GM23338 (cell line): ENCODE results near the gene DMRTB1. TPM values are rescaled to one million over a fixed set of nuclear protein-coding genes. Genes with fewer than 3 reads are reported as not detected.

Experiments
- ATAC-seq: fragments of 200-7000 bp; cut with Tn5 transposase; 3 replicates; pipeline ENCODE4 v1.9.1; 2020
- DNase-seq: peaks from one replicate; pipeline ENCODE4 v3.0.0-alpha.2; 2015; ENCODE audit warnings: low spot score
- H2AFZ ChIP-seq: fragments of 200-600 bp; sonication (generic); 2 replicates; pipeline ENCODE4 v1.8.0; 2016; ENCODE audit warnings: antibody characterized with exemption, mild to moderate bottlenecking, moderate library complexity
- H3F3A ChIP-seq: fragments of 200-600 bp; sonication (generic); replicated peaks from 2 replicates; pipeline ENCODE4 v1.8.0; 2017; ENCODE audit warnings: antibody characterized with exemption, mixed run types, low read depth
- H3K27ac ChIP-seq: fragments of 200-600 bp; sonication (generic); 2 replicates; pipeline ENCODE4 v1.6.1; 2016; ENCODE audit warnings: low read depth
- H3K27me3 ChIP-seq: fragments of 200-600 bp; sonication (generic); 2 replicates; pipeline ENCODE4 v1.8.0; 2016; ENCODE audit warnings: mild to moderate bottlenecking, mixed run types, moderate library complexity; ENCODE audit not compliant: insufficient read depth
- H3K36me3 ChIP-seq: fragments of 200-600 bp; sonication (generic); 2 replicates; pipeline ENCODE4 v1.8.0; 2016; ENCODE audit warnings: mild to moderate bottlenecking; ENCODE audit not compliant: insufficient read depth
- H3K4me1 ChIP-seq: fragments of 200-600 bp; sonication (generic); 2 replicates; pipeline ENCODE4 v1.8.0; 2016; ENCODE audit warnings: mild to moderate bottlenecking, moderate library complexity; ENCODE audit not compliant: insufficient read depth
- H3K4me2 ChIP-seq: fragments of 200-600 bp; sonication (generic); 2 replicates; pipeline ENCODE4 v1.7.1; 2017; ENCODE audit warnings: mixed run types
- H3K4me3 ChIP-seq: fragments of 200-600 bp; sonication (generic); 2 replicates; pipeline ENCODE4 v1.6.1; 2016; ENCODE audit warnings: mixed run types
- H3K79me2 ChIP-seq: fragments of 200-600 bp; sonication (generic); replicated peaks from 2 replicates; pipeline ENCODE4 v1.8.0; 2017; ENCODE audit warnings: mild to moderate bottlenecking; ENCODE audit not compliant: insufficient read depth
- H3K9me2 ChIP-seq: fragments of 200-600 bp; sonication (generic); 2 replicates; pipeline ENCODE4 v1.8.0; 2017; ENCODE audit not compliant: insufficient read depth
- H4K20me1 ChIP-seq: fragments of 200-600 bp; sonication (generic); replicated peaks from 2 replicates; pipeline ENCODE4 v1.8.0; 2017; ENCODE audit warnings: mild to moderate bottlenecking; ENCODE audit not compliant: insufficient read depth
- H3K27ac Mint-ChIP-seq: 2 replicates; pipeline ENCODE4 v1.8.0; 2020; ENCODE audit warnings: inconsistent platforms, mild to moderate bottlenecking, moderate library complexity, mixed read lengths
- H3K27me3 Mint-ChIP-seq: 3 replicates; pipeline ENCODE4 v1.8.0; 2022; ENCODE audit warnings: low read depth, mild to moderate bottlenecking, moderate library complexity, mixed read lengths, inconsistent platforms; ENCODE audit not compliant: insufficient read depth, poor library complexity
- H3K36me3 Mint-ChIP-seq: 3 replicates; pipeline ENCODE4 v1.8.0; 2021; ENCODE audit warnings: low read depth, mild to moderate bottlenecking, inconsistent platforms, moderate library complexity, mixed read lengths
- H3K4me1 Mint-ChIP-seq: 3 replicates; pipeline ENCODE4 v1.8.0; 2020; ENCODE audit warnings: mild to moderate bottlenecking, inconsistent platforms, mixed read lengths
- H3K4me3 Mint-ChIP-seq: 3 replicates; pipeline ENCODE4 v1.8.0; 2021; ENCODE audit warnings: moderate library complexity, mild to moderate bottlenecking, inconsistent platforms, mixed read lengths
- H3K9me3 Mint-ChIP-seq: 3 replicates; pipeline ENCODE4 v1.8.0; 2020; ENCODE audit warnings: moderate library complexity, mild to moderate bottlenecking, inconsistent platforms, mixed read lengths
- CREB1 ChIP-seq: fragments of 250-450 bp; sonication (Bioruptor Pico); IDR thresholded peaks from 2 replicates; pipeline ENCODE4 v1.5.0; 2020; ENCODE audit warnings: low read depth, mild to moderate bottlenecking, moderate library complexity
- EZH2 ChIP-seq: fragments of 200-600 bp; sonication (generic); IDR thresholded peaks from one replicate; pipeline ENCODE4 v1.8.0; 2017; ENCODE audit warnings: antibody characterized with exemption, mild to moderate bottlenecking, low read depth; ENCODE audit not compliant: unreplicated experiment
- EZH2phosphoT487 ChIP-seq: fragments of 200-600 bp; sonication (generic); IDR thresholded peaks from one replicate; pipeline ENCODE4 v1.8.1; 2018; ENCODE audit warnings: antibody characterized with exemption; ENCODE audit not compliant: unreplicated experiment
- NANOG ChIP-seq: IDR thresholded peaks from 2 replicates; pipeline ENCODE4 v1.6.1; 2016; ENCODE audit warnings: antibody characterized with exemption, borderline replicate concordance
- STAT1 ChIP-seq: IDR thresholded peaks from one replicate; pipeline ENCODE4 v1.6.1; 2016; ENCODE audit warnings: antibody characterized with exemption; ENCODE audit not compliant: unreplicated experiment
- ZNF114 ChIP-seq: fragments of 250-450 bp; sonication (Bioruptor Pico); IDR thresholded peaks from 2 replicates; pipeline ENCODE4 v1.5.0; 2020; ENCODE audit warnings: mild to moderate bottlenecking, moderate library complexity
- ZNF331 ChIP-seq: fragments of 250-450 bp; sonication (Bioruptor Pico); IDR thresholded peaks from 2 replicates; pipeline ENCODE4 v1.5.0; 2020; ENCODE audit warnings: low read depth, mild to moderate bottlenecking, moderate library complexity
- polyA plus RNA-seq: library from polyadenylated mRNA; unstranded; fragments of >200 nt; fragmentation: Nextera tagmentation; extraction: Ambion mirVana; gene quantifications from 2 replicates; pipeline ENCODE4 v1.2.1, GENCODE V29; 2016
- total RNA-seq: library from RNA; depleted of rRNA; stranded (reverse); fragments of >200 nt; shearing (Covaris generic); gene quantifications from 2 replicates; pipeline ENCODE4 v1.2.3, GENCODE V29; 2014
- TF ChIP-seq, protein P1 (sequence below), 2 experiments: fragments of 200-600 bp in 1 of 2; sonication (generic) in 1 of 2; conservative IDR thresholded peaks; 2 replicates each; pipeline versions ENCODE4 v1.5.1 to v1.6.1; 2016 to 2017; ENCODE audit warnings: antibody characterized with exemption in 2 of 2, low read depth in 2 of 2, mild to moderate bottlenecking in 2 of 2, moderate library complexity in 1 of 2
- TF ChIP-seq, protein P2 (sequence below): fragments of 250-450 bp; sonication (Bioruptor Pico); IDR thresholded peaks from 2 replicates; pipeline ENCODE4 v1.5.0; 2020; ENCODE audit warnings: mild to moderate bottlenecking, moderate library complexity
- TF ChIP-seq, protein P3 (sequence below): IDR thresholded peaks from one replicate; pipeline ENCODE4 v1.6.1; 2018; ENCODE audit warnings: antibody characterized with exemption; ENCODE audit not compliant: unreplicated experiment

Gene DMRTB1
- total and polyA plus RNA-seq, 2 experiments from 2014 or later, result 0.27 to 1.2 TPM

DNA sequence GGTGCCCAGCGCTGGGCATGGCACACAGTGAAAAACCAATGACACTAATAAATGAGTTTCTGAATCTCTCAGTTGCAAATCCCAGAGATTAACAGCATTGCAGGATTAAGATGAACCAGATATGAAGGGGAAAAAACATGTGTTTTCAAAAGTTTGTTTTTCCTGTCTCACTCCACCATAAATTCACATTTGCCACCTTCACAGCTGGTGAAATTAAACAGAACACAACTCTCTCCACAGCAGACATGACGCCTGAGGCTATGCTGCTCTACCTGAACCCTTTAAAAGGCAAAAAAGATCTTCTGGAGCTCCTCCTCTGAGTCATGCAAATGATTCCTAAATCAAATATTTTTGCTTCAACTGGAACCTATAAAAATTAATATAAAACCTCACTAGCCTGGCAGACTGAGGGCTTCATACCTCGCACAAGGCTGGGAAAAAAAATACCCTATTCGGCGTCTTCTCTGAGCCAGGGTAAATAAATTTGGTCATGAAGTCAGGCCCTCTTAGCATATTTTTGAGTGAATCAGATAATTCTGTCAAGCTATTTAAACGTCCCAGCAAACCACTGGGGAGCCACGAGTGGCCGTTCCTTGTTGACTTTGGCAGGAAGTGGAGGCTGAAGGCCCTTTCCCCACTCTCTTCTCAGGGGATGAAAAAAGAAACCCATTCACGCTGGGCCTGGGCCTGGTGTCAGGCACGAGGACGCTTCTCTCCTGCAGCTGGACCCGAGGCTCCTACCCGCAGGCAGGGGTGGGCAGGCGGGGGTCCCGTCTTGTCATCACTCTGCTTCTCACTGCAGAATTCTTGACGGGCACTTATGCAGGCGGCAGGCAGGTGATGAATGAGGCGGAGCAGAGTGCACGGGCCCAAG, 53.0 kb downstream of the DMRTB1 start (continued):
- TF ChIP-seq, protein P1, sequence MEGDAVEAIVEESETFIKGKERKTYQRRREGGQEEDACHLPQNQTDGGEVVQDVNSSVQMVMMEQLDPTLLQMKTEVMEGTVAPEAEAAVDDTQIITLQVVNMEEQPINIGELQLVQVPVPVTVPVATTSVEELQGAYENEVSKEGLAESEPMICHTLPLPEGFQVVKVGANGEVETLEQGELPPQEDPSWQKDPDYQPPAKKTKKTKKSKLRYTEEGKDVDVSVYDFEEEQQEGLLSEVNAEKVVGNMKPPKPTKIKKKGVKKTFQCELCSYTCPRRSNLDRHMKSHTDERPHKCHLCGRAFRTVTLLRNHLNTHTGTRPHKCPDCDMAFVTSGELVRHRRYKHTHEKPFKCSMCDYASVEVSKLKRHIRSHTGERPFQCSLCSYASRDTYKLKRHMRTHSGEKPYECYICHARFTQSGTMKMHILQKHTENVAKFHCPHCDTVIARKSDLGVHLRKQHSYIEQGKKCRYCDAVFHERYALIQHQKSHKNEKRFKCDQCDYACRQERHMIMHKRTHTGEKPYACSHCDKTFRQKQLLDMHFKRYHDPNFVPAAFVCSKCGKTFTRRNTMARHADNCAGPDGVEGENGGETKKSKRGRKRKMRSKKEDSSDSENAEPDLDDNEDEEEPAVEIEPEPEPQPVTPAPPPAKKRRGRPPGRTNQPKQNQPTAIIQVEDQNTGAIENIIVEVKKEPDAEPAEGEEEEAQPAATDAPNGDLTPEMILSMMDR (conservative IDR thresholded peaks at IDR 0.05; ENCODE audit: low read depth in 2 of 2), result no peak
- TF ChIP-seq STAT1 (no peak), NANOG (no peak)

DNA sequence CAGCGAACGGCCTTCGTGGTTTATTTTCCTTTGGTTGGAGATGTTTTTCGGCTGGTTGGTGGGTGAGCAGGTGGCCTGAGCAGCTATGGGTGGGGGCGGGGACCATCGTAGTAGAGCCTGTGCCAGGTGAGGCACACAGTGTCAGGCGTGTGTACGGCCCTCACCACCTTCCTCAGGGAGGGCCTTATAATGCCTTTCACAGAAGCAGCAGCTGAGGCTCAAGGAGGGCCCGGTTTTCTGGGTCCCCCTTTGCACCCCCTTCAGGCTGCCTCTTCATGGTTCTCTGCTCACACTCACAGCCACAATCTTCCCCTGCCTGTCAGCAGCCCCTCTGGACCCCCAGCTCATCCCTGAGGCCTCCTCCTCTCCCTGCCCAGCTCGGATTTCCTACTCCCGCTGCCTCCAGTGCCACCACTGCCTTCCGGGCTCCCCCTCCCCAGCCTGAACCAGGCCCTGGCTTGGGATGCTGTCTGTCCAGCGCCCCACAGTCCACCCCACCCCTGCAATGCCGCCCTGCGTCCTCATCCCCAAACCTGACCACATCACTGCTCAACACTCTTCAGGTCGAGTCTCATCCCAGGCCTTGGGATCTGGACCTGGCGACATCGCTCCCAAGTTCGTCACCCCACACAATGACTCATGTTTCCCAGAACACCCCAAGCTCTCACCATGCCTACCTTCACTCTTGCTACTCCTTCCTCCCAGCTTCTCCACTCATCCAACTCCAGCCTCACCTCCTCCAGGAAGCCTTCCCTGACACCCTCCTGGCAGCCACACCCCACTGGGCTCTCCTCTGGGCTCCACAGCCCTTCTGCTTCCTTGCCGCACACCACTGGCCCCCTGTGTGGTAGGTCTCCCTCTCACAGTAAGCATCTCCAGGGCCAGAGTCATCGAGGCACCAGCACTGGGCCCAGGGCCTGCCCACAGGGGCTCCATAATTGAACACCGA, 53.9 kb downstream of the DMRTB1 start:
- H3K27me3 Mint-ChIP-seq, result peaks cover 5% of the 10 kb centered on the region
- no peak for ATAC-seq

More for the DNA sequence above, 53.9 kb downstream of the DMRTB1 start:
- Histone ChIP-seq H3K4me3 (no peak overlapping the region), H3K4me1 (no peaks in the 10 kb centered on the region), H3K27ac (no peak overlapping the region), H3K79me2 (no peaks in the 10 kb centered on the region), H3F3A (no peaks in the 10 kb centered on the region), H3K9me2 (no peaks in the 10 kb centered on the region), H3K4me2 (no peak overlapping the region), H3K36me3 (no peaks in the 10 kb centered on the region), H2AFZ (no peak overlapping the region), H3K27me3 (no peaks in the 10 kb centered on the region), H4K20me1 (no peaks in the 10 kb centered on the region)
- no peak overlapping the region for H3K4me3 Mint-ChIP-seq
- no peaks in the 10 kb centered on the region for H3K9me3 Mint-ChIP-seq
- no peak overlapping the region for H3K27ac Mint-ChIP-seq
- DNase-seq, result no peak
- TF ChIP-seq, protein P2, sequence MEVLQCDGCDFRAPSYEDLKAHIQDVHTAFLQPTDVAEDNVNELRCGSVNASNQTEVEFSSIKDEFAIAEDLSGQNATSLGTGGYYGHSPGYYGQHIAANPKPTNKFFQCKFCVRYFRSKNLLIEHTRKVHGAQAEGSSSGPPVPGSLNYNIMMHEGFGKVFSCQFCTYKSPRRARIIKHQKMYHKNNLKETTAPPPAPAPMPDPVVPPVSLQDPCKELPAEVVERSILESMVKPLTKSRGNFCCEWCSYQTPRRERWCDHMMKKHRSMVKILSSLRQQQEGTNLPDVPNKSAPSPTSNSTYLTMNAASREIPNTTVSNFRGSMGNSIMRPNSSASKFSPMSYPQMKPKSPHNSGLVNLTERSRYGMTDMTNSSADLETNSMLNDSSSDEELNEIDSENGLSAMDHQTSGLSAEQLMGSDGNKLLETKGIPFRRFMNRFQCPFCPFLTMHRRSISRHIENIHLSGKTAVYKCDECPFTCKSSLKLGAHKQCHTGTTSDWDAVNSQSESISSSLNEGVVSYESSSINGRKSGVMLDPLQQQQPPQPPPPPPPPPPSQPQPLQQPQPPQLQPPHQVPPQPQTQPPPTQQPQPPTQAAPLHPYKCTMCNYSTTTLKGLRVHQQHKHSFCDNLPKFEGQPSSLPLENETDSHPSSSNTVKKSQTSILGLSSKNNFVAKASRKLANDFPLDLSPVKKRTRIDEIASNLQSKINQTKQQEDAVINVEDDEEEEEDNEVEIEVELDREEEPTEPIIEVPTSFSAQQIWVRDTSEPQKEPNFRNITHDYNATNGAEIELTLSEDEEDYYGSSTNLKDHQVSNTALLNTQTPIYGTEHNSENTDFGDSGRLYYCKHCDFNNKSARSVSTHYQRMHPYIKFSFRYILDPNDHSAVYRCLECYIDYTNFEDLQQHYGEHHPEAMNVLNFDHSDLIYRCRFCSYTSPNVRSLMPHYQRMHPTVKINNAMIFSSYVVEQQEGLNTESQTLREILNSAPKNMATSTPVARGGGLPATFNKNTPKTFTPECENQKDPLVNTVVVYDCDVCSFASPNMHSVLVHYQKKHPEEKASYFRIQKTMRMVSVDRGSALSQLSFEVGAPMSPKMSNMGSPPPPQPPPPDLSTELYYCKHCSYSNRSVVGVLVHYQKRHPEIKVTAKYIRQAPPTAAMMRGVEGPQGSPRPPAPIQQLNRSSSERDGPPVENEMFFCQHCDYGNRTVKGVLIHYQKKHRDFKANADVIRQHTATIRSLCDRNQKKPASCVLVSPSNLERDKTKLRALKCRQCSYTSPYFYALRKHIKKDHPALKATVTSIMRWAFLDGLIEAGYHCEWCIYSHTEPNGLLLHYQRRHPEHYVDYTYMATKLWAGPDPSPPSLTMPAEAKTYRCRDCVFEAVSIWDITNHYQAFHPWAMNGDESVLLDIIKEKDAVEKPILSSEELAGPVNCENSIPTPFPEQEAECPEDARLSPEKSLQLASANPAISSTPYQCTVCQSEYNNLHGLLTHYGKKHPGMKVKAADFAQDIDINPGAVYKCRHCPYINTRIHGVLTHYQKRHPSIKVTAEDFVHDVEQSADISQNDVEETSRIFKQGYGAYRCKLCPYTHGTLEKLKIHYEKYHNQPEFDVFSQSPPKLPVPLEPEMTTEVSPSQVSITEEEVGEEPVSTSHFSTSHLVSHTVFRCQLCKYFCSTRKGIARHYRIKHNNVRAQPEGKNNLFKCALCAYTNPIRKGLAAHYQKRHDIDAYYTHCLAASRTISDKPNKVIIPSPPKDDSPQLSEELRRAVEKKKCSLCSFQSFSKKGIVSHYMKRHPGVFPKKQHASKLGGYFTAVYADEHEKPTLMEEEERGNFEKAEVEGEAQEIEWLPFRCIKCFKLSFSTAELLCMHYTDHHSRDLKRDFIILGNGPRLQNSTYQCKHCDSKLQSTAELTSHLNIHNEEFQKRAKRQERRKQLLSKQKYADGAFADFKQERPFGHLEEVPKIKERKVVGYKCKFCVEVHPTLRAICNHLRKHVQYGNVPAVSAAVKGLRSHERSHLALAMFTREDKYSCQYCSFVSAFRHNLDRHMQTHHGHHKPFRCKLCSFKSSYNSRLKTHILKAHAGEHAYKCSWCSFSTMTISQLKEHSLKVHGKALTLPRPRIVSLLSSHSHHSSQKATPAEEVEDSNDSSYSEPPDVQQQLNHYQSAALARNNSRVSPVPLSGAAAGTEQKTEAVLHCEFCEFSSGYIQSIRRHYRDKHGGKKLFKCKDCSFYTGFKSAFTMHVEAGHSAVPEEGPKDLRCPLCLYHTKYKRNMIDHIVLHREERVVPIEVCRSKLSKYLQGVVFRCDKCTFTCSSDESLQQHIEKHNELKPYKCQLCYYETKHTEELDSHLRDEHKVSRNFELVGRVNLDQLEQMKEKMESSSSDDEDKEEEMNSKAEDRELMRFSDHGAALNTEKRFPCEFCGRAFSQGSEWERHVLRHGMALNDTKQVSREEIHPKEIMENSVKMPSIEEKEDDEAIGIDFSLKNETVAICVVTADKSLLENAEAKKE (CRISPR knock-in tag), result no peak
- TF ChIP-seq, protein P3, sequence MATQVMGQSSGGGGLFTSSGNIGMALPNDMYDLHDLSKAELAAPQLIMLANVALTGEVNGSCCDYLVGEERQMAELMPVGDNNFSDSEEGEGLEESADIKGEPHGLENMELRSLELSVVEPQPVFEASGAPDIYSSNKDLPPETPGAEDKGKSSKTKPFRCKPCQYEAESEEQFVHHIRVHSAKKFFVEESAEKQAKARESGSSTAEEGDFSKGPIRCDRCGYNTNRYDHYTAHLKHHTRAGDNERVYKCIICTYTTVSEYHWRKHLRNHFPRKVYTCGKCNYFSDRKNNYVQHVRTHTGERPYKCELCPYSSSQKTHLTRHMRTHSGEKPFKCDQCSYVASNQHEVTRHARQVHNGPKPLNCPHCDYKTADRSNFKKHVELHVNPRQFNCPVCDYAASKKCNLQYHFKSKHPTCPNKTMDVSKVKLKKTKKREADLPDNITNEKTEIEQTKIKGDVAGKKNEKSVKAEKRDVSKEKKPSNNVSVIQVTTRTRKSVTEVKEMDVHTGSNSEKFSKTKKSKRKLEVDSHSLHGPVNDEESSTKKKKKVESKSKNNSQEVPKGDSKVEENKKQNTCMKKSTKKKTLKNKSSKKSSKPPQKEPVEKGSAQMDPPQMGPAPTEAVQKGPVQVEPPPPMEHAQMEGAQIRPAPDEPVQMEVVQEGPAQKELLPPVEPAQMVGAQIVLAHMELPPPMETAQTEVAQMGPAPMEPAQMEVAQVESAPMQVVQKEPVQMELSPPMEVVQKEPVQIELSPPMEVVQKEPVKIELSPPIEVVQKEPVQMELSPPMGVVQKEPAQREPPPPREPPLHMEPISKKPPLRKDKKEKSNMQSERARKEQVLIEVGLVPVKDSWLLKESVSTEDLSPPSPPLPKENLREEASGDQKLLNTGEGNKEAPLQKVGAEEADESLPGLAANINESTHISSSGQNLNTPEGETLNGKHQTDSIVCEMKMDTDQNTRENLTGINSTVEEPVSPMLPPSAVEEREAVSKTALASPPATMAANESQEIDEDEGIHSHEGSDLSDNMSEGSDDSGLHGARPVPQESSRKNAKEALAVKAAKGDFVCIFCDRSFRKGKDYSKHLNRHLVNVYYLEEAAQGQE, result no peak
- no peak for TF ChIP-seq EZH2phosphoT487
- no peak for TF ChIP-seq EZH2
- no peak for TF ChIP-seq ZNF114 (CRISPR knock-in tag)
- TF ChIP-seq CREB1 (CRISPR knock-in tag), result no peak
- TF ChIP-seq ZNF331 (CRISPR knock-in tag), result no peak
- peaks cover 17% of the 10 kb centered on the region for H3K4me1 Mint-ChIP-seq
- no peaks in the 10 kb centered on the region for H3K36me3 Mint-ChIP-seq
